NCI-H510A treated with DMSO at 0.1 percent for 48 hours (cell line): ENCODE results near the gene SPECC1.
A peak's percentile ranks its signal among the peaks of the same experiment; 100 is the strongest.
"Not testable (repeated sequence)": the region's sequence is repeated elsewhere in the genome, so short reads cannot be mapped to it uniquely, and the experiment has no call there.

Experiments used
- DNase-seq: peaks from one replicate; lab custom pipeline; 2025; lab: John Stamatoyannopoulos, UW

The SPECC1 gene

GRCh38 chr17:20128036-20128667 lies 119.0 kb downstream of the SPECC1 start:
- no peak for DNase-seq

DNA sequence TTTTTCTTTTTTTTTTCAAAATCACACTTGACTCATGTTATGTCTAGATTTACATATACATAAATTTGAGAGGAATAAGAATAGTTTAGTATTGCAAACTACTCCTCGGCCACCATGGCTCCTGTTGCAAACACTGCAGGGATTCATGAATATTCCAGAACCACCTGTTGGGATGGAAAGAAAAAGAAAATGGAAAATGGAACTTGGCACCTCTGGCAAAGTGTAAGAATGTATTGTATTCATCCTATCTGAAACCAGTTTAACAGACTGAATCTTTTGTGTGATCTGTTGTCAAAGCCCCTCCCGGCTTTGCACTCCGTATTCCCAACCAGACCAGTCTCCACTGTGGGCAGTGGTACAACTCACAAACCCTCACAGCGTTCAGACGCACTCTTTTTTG lies 124.4 kb downstream of the SPECC1 start:
- no peak for DNase-seq

DNA sequence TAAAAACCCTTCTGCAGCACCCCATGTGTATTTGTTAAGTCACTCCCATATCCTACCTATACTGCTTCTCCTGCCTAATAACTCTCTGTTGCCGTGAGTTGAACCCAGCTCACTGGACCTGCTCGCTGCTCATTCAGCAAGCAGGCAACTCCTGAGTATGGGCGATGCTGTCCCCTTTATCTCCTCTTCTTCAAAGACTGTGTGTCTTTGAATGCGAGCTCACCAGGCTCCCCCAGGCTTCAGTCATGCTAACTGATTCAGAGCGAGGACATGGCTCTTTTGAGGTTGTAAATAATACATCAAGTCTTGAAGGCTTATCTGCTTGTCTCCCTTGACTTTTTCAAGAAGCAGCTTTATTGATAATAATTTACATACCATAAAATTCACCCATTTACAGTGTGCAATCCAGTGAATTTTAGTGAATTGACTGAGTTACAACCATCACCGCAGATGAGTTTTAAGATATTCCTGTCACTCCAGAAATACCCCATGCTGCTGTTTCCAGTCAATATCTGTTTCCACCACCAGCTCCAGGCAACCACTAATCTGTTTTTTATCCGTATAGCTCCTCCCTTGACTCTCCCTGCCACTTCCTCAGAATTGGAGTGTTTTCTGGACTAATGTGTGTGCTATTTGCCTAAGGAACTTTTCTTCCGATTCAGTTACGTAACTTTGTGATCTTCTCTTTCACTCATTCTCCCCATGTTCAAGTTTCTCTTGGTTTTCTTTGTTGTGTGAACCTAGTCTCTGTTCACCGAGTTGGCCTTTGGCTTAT lies 132.2 kb downstream of the SPECC1 start:
- DNase-seq, result no peak

DNA sequence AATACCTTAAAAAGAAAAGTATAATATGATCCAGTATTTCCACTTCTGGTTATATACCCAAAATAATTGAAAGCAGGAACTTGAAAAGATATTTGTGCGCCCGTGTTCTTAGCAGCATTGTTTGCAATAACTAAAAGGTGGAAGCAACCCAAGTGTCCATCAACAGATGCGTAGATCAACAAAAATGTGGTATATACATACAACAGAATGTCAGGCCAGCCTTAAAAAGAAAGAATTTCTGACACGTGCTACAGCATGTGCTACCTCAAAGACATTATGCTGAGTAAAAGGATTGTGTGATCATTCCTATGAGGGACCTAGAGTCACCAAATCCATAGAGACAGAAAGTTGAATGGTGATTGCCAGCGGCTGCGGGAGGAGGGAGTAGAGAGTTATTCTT lies 133.1 kb downstream of the SPECC1 start:
- no peak for DNase-seq

- DNase-seq, result no peak
Observed at GRCh38 chr17:20143740-20144139, 134.6 kb downstream of the SPECC1 start.

DNA sequence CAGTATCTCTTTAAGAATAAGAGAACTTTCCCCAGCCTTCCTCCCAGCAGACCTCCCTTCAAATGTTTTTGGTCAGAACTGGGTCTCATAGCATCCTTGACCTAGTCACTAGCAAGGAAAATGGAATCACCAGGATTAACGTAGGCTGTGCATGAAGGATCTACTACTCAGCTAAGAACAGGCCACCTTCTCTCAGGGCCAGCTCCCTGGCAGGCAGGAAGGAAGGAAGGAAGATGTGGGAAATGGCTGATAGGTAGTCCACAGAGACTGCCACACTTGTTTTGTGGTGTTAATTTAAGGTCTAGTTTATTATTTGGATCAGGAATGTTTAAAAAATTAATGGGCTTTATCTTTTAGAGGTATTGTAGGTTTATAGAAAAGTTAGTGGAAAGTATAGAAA lies 136.4 kb downstream of the SPECC1 start:
- DNase-seq, result no peak

DNA sequence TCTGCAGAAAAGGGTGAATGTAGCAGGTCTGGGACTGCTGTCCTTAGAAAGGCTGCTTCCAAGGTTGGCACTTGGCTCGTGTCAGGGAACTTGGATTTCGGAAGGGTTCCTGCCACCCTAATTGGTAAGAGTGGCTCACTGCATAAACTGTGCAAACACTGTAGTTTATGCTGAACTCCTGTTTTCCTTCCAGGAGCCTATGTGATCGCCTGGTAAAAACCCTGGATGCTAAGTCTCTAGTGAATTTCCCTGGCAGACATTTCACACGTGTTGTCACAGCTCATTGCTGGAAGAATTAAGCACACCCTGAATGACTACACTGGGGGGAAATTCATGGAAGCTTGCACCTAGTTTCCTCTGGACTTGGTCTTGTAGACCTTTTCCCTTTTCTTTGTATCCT lies 140.1 kb downstream of the SPECC1 start:
- DNase-seq, result no peak

DNA sequence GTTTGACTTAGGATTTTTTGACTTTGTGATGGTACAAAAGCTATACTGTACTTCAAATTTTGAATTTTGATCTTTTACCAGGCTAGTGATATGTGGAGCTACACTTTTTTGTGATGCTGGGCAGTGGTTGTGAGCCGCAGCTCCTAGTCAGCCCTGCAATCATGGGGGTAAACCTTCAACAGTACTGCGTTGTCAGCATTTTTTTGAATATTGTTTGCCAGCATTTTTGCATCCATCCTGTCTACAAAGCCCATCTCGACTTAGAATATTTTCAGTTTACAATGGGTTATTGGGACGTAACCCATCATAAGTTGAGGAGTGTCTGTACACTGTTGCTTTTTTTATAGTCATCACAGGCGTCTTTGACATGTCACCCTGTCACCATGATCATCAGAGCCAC lies 142.0 kb downstream of the SPECC1 start:
- DNase-seq, result no peak

GRCh38 chr17:20153231-20153630 lies 144.1 kb downstream of the SPECC1 start:
- no peak for DNase-seq

DNA sequence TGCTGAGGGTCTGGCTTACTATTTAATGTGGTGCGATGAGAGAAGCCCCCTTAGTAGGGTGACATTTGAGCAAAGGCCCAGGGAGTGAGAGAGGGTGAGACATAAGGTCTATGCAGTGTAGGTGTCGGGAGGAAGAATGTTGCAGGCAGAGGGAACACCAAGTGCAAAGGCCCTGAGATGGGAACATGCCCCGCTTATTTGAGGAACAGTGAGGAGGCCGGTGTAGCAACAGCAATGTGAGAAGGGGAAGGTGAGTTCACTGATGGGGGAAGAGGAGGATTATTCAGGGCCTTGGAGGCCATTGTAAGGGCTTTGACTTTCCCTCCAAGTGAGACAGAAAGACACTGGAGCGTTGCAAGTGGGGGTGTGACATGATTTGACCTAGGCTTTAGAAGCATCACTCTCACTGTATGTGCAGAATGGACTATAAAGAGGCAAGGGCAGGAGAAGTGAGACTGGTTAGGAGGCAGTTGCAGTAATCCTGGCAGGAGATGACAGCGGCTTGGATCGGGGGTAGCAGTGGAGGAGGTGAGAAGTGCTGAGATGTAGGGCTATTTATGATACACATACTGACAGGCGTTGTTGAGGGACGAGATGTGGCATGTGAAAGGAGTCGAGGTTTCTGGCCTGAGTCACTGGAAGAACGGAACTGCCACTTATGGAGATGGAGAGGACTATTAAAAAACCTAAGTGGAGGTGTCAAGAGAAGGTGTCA lies 145.3 kb downstream of the SPECC1 start:
- DNase-seq, result peak; percentile 45

DNA sequence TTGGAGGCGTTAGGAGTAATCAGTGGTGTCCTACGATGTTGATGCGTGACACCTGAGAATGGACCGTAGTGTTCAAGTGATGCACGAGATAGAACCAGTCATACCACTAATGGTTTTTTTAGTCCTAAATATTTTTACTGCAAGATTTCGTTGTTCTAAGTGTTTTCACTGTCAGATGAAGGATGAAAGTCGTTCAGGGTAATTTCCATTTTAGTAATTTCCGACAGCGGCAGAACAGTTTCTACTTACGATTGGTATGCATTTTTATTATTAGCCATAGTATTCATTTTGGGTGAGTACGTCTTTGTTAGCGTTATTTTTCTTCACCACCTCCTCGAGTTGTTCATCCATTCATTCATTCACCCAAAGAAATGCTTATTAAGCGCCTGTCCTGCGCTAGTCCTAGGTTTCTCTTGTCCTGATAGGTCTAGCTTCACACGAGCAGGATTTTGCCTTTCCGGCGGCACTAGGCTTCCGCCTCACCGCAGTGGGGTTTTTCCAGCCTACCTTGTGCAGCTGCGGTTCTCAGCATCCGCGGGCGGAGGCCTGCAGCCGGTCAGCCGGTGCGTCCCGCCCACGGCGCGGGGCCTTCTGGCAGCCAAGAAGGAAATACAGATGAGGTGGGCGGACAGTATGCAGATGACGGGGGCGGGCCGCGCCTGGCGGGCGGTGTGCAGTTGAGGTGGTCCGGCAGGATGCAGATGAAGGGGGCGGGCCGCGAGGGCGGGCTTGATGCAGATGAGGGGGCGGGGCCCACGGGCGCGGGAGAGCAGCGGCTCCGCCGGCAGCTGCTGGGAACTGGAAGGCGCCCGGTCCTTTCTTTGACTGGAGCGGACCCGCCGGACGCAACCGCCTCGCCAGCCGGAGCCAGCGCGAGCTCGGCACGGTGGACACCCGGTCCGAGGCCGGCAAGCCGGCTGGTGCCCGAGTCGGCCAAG lies 146.4 kb downstream of the SPECC1 start:
- peak; percentile 99 for DNase-seq

GRCh38 chr17:20156196-20157000 lies 147.2 kb downstream of the SPECC1 start:
- peak; percentile 42 for DNase-seq

- DNase-seq, result no peak
Observed at GRCh38 chr17:20157001-20157310, 147.8 kb downstream of the SPECC1 start.

- no peak for DNase-seq
Observed at GRCh38 chr17:20158580-20158979, 149.4 kb downstream of the SPECC1 start.

GRCh38 chr17:20159406-20160069 lies 150.4 kb downstream of the SPECC1 start:
- no peak for DNase-seq

GRCh38 chr17:20165516-20165915 lies 156.4 kb downstream of the SPECC1 start:
- DNase-seq, result not testable (repeated sequence)

DNA sequence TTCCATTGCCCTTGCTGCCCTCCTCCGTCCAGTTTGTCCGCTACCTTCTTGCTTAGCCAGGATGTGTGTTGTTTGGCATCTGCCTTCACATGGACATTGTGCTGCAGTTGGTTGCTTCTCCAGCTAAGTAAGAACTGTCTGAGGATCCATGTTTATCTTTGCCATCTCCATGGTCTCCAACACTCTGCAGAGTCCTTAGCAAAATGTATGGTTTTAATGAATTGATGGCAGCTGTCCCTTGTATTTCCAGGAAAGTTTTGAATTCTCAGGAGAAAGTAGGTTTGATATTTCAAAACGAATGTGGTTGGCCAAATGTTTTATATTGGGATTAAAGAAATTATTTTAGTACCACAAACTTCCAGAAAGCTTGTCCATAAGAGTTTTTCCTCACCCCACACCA lies 160.9 kb downstream of the SPECC1 start:
- DNase-seq, result no peak

GRCh38 chr17:20171741-20172365 lies 162.7 kb downstream of the SPECC1 start:
- no peak for DNase-seq

- DNase-seq, result no peak
Observed at GRCh38 chr17:20172376-20172775, 163.2 kb downstream of the SPECC1 start.

DNA sequence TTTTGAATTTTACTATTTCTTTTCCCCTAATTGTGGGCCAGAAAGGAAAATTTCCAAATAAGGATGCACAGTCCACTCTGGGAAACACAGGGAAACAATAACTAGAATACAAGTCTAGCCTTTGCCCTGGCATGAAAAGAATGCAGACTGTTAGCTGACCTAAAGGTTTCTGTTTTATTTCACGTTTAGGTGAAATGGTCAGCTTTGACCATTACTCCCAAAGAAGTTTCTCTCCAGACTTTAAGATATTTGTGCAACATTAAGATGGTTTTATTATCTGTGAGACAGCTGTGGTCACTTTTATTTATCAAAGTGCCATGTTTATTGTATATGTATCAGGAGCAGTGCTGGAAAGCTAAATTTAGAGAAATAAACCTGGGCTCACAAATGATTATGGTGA lies 163.9 kb downstream of the SPECC1 start:
- DNase-seq, result no peak
